Activated naive CD4-positive, alpha-beta T cell treated with anti-CD3 and anti-CD28 coated beads for 36 hours (primary cell): ENCODE results near the gene STATH. TPM values are rescaled to one million over a fixed set of nuclear protein-coding genes. Genes with fewer than 3 reads are reported as not detected.
"Not testable (repeated sequence)": the region's sequence is repeated elsewhere in the genome, so short reads cannot be mapped to it uniquely, and the experiment has no call there.

Experiments
- CTCF ChIA-PET: fragments of 350-600 bp; sonication (Branson Sonifier 250); formaldehyde crosslinking; loops from one replicate; lab custom pipeline; 2021; ENCODE audit warnings: antibody characterized with exemption; lab: Charles Lee
- DNase-seq: peaks from one replicate; pipeline ENCODE4 v3.0.0-alpha.2; 2020
- H3K27ac Mint-ChIP-seq: one replicate; pipeline ENCODE4 v1.8.0; 2021; ENCODE audit warnings: mild to moderate bottlenecking, mixed read lengths
- H3K27me3 Mint-ChIP-seq: one replicate; pipeline ENCODE4 v1.8.0; 2021; ENCODE audit warnings: low read depth, mixed read lengths
- H3K36me3 Mint-ChIP-seq: one replicate; pipeline ENCODE4 v1.8.0; 2021; ENCODE audit warnings: low read depth, mixed read lengths
- H3K4me1 Mint-ChIP-seq: one replicate; pipeline ENCODE4 v1.8.0; 2021; ENCODE audit warnings: low read depth, mixed read lengths
- H3K4me3 Mint-ChIP-seq: one replicate; pipeline ENCODE4 v1.8.0; 2021; ENCODE audit warnings: mild to moderate bottlenecking, moderate library complexity, mixed read lengths
- H3K9me3 Mint-ChIP-seq: one replicate; pipeline ENCODE4 v1.8.0; 2021; ENCODE audit warnings: mixed read lengths
- intact Hi-C: fragments of 100-400 bp; cut with micrococcal nuclease; formaldehyde crosslinking; loops from one replicate; pipeline ENCODE4 v1.15.1; 2023
- total RNA-seq, 2 experiments: library from RNA; stranded (reverse); gene quantifications; one replicate each; pipeline ENCODE4 v1.2.3, GENCODE V29; 2021

Gene STATH
- total RNA-seq, 2 experiments from 2014 or later: not detected

DNA sequence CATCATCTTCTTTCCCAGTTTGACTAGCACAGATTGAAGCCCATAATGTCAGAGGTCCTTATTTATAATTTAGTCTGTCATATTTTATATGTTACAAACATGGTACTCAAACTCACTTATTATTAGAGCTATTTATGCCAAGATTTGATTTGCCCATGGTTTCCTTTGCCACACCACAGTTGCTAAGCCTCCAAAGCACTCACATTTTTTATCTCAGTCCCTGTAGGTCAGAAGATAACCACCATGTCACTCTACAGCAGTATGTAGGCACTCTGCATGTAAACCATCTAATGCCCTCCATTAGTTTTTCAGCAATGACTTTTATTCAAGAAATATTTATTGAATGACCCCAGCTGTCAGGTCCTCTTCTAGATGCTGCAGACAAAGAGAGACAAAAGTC lies 6.7 kb downstream of the STATH start:
- Mint-ChIP-seq H3K4me1 (no peaks in the 10 kb centered on the region), H3K9me3 (no peaks in the 10 kb centered on the region), H3K27ac (no peak overlapping the region), H3K27me3 (peaks cover 2% of the 10 kb centered on the region), H3K4me3 (no peak overlapping the region), H3K36me3 (no peaks in the 10 kb centered on the region)
- intact Hi-C loops: no loop called here
- CTCF ChIA-PET: no interaction called here
- DNase-seq: no peak

DNA sequence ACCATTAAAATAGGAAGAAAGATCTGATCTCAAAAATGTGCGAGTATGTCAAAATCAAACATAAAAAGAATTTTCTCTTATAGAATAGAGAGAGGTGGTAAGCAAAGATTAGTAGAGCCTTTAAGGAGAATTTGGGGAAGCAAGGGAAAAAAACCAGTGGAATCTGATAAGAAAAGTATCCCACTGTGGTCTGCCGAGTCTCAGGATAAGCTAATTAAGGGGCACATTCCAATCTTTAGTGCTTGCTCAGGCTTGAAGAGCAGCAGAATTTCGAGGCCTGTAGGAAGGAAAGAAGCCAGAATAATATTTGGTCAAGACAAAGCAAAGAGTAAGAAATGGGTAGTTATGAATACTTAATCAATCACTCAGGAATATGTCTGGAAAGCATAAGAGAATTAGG lies 13.0 kb downstream of the STATH start:
- H3K27ac Mint-ChIP-seq: no peak overlapping the region
- no peak for DNase-seq
- H3K9me3 Mint-ChIP-seq: no peaks in the 10 kb centered on the region
- H3K4me1 Mint-ChIP-seq: no peaks in the 10 kb centered on the region
- no peaks in the 10 kb centered on the region for H3K27me3 Mint-ChIP-seq
- H3K4me3 Mint-ChIP-seq: no peak overlapping the region
- no peaks in the 10 kb centered on the region for H3K36me3 Mint-ChIP-seq
- CTCF ChIA-PET: no interaction called here
- intact Hi-C loops: no loop called here

DNA sequence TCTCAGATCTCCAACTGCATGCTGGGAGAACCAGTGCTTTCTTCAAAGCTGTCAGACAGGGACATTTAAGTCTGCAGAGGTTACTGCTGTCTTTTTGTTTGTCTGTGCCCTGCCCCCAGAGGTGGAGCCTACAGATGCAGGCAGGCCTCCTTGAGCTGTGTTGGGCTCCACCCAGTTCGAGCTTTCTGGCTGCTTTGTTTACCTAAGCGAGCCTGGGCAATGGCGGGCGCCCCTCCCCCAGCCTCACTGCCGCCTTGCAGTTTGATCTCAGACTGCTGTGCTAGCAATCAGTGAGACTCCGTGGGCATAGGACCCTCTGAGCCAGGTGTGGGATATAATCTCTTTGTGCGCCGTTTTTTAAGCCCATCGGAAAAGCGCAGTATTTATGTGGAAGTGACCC lies 23.2 kb downstream of the STATH start:
- CTCF ChIA-PET, intact Hi-C loops, H3K27me3 Mint-ChIP-seq, H3K4me1 Mint-ChIP-seq, H3K9me3 Mint-ChIP-seq, H3K4me3 Mint-ChIP-seq, DNase-seq, H3K36me3 Mint-ChIP-seq, H3K27ac Mint-ChIP-seq: not testable (repeated sequence)

DNA sequence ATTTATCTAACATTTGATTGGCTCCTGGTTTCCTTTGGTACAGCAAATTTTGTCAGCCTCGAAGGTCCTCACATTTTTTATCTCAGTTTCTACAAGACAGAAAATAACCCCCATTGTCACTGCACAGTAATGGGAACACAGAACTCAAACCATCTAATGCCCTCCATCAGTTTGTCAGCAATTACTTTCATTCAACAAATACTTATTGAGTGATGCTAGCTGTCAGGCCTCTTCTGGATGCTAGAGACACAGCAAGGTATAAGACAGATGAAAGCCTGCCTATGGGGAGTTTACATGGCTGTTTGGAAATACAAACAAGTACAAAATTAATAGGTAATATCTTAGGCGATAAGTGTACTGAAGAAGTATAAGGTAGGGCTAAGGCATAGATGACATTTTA lies 27.5 kb downstream of the STATH start:
- intact Hi-C loops: no loop called here
- H3K27me3 Mint-ChIP-seq: no peaks in the 10 kb centered on the region
- no peak overlapping the region for H3K4me3 Mint-ChIP-seq
- no peaks in the 10 kb centered on the region for H3K4me1 Mint-ChIP-seq
- H3K9me3 Mint-ChIP-seq: no peaks in the 10 kb centered on the region
- H3K27ac Mint-ChIP-seq: no peak overlapping the region
- DNase-seq: no peak
- no peaks in the 10 kb centered on the region for H3K36me3 Mint-ChIP-seq
- CTCF ChIA-PET: no interaction called here

DNA sequence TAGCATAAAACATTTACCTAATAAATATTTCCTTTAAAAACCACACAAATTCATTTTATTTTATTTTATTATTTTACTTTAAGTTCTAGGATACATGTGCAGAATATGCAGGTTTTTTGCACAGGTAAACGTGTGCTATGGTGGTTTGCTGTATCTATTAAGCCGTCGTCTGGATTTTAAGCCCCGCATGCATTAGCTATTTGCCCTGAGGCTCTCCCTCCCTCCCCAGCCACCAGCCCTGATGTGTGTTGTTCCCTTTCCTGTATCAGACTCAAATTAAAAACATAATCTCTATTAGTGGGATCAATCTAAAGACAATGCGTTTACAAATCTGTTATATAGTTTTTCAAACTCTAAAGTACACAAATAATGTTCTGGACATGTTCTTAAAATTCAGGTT lies 31.2 kb downstream of the STATH start:
- no peaks in the 10 kb centered on the region for H3K27me3 Mint-ChIP-seq
- no peaks in the 10 kb centered on the region for H3K4me1 Mint-ChIP-seq
- H3K27ac Mint-ChIP-seq: no peak overlapping the region
- intact Hi-C loops: no loop called here
- H3K4me3 Mint-ChIP-seq: no peak overlapping the region
- no peaks in the 10 kb centered on the region for H3K9me3 Mint-ChIP-seq
- CTCF ChIA-PET: no interaction called here
- H3K36me3 Mint-ChIP-seq: no peaks in the 10 kb centered on the region
- no peak for DNase-seq

DNA sequence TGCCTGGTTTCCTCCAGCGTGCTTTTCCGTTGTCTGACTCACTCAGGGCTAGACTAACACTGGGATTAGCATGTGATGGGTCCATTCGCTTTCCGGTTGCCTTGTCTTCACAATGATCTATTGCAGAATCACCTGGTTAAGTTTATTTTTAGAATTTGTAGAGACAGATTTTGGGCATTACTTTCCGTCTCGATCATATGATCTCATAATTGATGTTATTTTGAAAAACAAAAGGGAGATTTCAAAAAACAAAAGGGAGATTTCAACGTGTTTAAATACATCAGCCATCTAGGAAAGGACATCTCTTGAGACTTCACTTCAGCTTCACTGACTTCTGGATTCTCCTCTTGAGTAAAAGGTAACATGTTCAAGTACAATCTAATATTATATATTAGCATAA lies 32.4 kb downstream of the STATH start, which contains the start of gene HTN3:
Gene HTN3 (plus strand): TSS at position 301 of the 400 bp plus-strand sequence. CDS start 2,282 bp downstream, outside the sequence.
- H3K4me3 Mint-ChIP-seq, H3K27me3 Mint-ChIP-seq, H3K4me1 Mint-ChIP-seq, intact Hi-C loops, H3K9me3 Mint-ChIP-seq, H3K27ac Mint-ChIP-seq, H3K36me3 Mint-ChIP-seq, DNase-seq: not testable (repeated sequence)
- CTCF ChIA-PET: interaction anchor here (0.6 kb wide), 1 partner anchor 155 kb away, joined by 3 read pairs; no protein-coding TSS in a partner anchor

DNA sequence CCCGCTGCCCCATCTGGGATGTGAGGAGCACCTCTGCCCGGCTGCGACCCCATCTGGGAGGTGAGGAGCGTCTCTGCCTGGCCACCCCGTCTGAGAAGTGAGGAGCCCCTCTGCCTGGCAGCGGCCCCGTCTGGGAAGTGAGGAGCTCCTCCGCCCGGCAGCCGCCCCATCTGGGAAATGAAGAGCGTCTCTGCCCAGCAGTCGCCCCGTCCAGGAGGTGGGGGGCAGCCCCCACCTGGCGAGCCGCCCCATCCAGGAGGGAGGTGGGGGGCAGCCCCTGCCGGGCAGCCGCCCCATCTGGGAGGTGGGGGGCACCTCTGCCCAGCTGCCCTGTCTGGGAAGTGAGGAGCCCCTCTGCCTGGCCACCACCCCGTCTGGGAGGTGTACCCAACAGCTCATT lies 41.8 kb downstream of the STATH start:
- peaks cover 18% of the 10 kb centered on the region for H3K9me3 Mint-ChIP-seq
- H3K27me3 Mint-ChIP-seq, H3K4me3 Mint-ChIP-seq, H3K36me3 Mint-ChIP-seq, intact Hi-C loops, H3K4me1 Mint-ChIP-seq, H3K27ac Mint-ChIP-seq, CTCF ChIA-PET, DNase-seq: not testable (repeated sequence)

DNA sequence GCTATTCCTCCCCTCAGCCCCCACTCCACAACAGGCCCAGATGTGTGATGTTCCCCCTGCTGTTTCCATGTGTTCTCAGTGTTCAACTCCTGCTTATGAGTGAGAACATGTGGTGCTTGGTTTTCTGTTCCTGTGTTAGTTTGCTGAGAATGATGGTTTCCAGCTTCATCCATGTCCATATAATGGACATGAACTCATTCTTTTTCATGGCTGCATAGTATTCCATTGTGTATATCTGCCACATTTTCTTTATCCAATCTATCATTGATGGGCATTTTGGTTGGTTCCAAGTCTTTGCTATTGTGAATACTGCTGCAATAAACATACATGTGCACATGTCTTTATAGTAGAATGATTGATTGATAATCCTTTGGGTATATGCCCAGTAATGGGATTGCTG lies 44.2 kb downstream of the STATH start:
- peaks cover 14% of the 10 kb centered on the region for H3K9me3 Mint-ChIP-seq
- H3K27ac Mint-ChIP-seq, intact Hi-C loops, DNase-seq, H3K4me3 Mint-ChIP-seq, CTCF ChIA-PET, H3K27me3 Mint-ChIP-seq, H3K4me1 Mint-ChIP-seq, H3K36me3 Mint-ChIP-seq: not testable (repeated sequence)

DNA sequence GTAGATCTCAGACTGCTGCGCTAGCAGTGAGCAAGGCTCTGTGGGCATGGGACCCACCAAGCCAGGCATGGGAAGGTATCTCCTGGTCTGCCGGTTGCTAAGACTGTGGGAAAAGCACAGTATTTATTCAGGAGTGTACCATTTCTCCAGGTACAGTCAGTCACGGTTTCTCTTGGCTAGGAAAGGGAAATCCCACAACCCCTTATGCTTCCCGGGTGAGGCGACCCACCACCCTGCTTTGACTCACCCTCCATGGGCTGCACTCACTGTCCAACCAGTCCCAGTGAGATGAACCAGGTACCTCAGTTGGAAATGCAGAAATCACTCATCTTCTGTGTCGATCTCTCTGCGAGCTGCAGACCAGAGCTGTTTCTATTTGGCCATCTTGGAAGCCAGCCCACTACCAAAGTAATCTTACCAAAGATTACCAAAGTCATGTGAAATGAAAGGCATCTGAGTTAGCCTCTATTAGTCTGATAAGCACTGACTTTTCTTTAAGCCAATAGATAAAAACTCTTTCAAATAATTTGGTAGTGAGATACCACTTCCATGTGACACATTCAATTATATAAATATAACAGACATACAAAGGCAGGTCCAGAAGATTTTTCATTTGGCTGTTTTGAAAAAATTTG lies 46.0 kb downstream of the STATH start:
- H3K27ac Mint-ChIP-seq: no peak overlapping the region
- no peaks in the 10 kb centered on the region for H3K4me1 Mint-ChIP-seq
- peaks cover 1% of the 10 kb centered on the region for H3K36me3 Mint-ChIP-seq
- no peak overlapping the region for H3K4me3 Mint-ChIP-seq
- CTCF ChIA-PET: no interaction called here
- no peak for DNase-seq
- H3K27me3 Mint-ChIP-seq: no peaks in the 10 kb centered on the region
- peaks cover 14% of the 10 kb centered on the region for H3K9me3 Mint-ChIP-seq
- intact Hi-C loops: no loop called here

DNA sequence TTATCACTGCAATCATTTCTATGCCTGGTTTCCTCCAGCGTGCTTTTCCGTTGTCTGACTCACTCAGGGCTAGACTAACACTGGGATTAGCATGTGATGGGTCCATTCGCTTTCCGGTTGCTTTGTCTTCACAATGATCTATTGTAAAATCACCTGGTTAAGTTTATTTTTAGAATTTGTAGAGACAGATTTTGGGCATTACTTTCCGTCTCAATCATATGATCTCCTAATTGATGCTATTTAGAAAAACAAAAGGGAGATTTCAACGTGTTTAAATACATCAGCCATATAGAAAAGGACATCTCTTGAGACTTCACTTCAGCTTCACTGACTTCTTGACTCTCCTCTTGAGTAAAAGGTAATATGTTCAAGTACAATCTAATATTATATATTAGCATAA lies 54.4 kb downstream of the STATH start, which contains the start of gene HTN1:
Gene HTN1 (plus strand): TSS at position 301 of the 400 bp plus-strand sequence. CDS start 2,639 bp downstream, outside the sequence.
- H3K4me3 Mint-ChIP-seq, H3K27me3 Mint-ChIP-seq, H3K9me3 Mint-ChIP-seq, H3K4me1 Mint-ChIP-seq, intact Hi-C loops, H3K27ac Mint-ChIP-seq, CTCF ChIA-PET, DNase-seq, H3K36me3 Mint-ChIP-seq: not testable (repeated sequence)

Other genes starting within 250 kb of the STATH start
- 1 to 10 TPM; 4.3 to 5.4 TPM for gene SULT1B1, start 235.3 kb upstream of the STATH start, total RNA-seq
- gene SULT1E1, start 135.8 kb upstream of the STATH start, total RNA-seq: not detected
- gene CSN1S1, start 64.9 kb upstream of the STATH start, total RNA-seq: not detected
- not detected for gene CSN2, start 30.2 kb upstream of the STATH start, total RNA-seq
- not detected for gene HTN3, start 32.5 kb downstream of the STATH start, total RNA-seq
- gene HTN1, start 54.5 kb downstream of the STATH start, total RNA-seq: not detected
- gene PRR27, start 158.3 kb downstream of the STATH start, total RNA-seq: not detected
- not detected for gene ODAM, start 199.8 kb downstream of the STATH start, total RNA-seq
- not detected for gene FDCSP, start 230.2 kb downstream of the STATH start, total RNA-seq
- gene CSN3, start 246.6 kb downstream of the STATH start, total RNA-seq: not detected